Aorta (tissue), 5 donors: Measurements from ENCODE around the gene NIN. TPM values are rescaled to one million over a fixed set of nuclear protein-coding genes. Genes with fewer than 3 reads are reported as not detected.

Experiments used
- ATAC-seq: fragments of 200-7000 bp; cut with Tn5 transposase; one replicate; pipeline ENCODE4 v1.9.1; 2022; ENCODE audit warnings: moderate library complexity; ENCODE audit not compliant: low FRiP score
- DNase-seq, 2 donors: peaks; one replicate each; pipeline ENCODE4 v3.0.0-alpha.2; 2020
- H3K27ac ChIP-seq, 2 donors: one replicate each; pipeline ENCODE4 v1.5.1; 2013; ENCODE audit warnings: low read length in 2 of 2, mild to moderate bottlenecking in 2 of 2, moderate library complexity in 2 of 2, control low read depth in 1 of 2, inconsistent platforms in 1 of 2, low read depth in 1 of 2
- H3K27me3 ChIP-seq, 2 donors: one replicate each; pipeline ENCODE4 v1.6.1; 2013; ENCODE audit warnings: control low read depth in 1 of 2, low read length in 1 of 2, mild to moderate bottlenecking in 1 of 2, moderate library complexity in 1 of 2; ENCODE audit not compliant: insufficient read depth in 2 of 2, control insufficient read depth in 1 of 2
- H3K36me3 ChIP-seq, 2 donors: one replicate each; pipeline ENCODE4 v1.6.1; 2013; ENCODE audit warnings: control low read depth in 1 of 2, low read length in 1 of 2, mild to moderate bottlenecking in 1 of 2; ENCODE audit not compliant: insufficient read depth in 2 of 2, control insufficient read depth in 1 of 2
- H3K4me1 ChIP-seq, 2 donors: one replicate each; pipeline ENCODE4 v1.6.1; 2013; ENCODE audit warnings: low read length in 2 of 2, control low read depth in 1 of 2, mild to moderate bottlenecking in 1 of 2, moderate library complexity in 1 of 2; ENCODE audit not compliant: insufficient read depth in 2 of 2, control insufficient read depth in 1 of 2
- H3K4me3 ChIP-seq, 2 donors: one replicate each; pipeline ENCODE4 v1.5.1; 2013; ENCODE audit warnings: low read length in 2 of 2, control low read depth in 1 of 2, mild to moderate bottlenecking in 1 of 2
- H3K9me3 ChIP-seq: one replicate; pipeline ENCODE4 v1.6.1; 2013; ENCODE audit warnings: mild to moderate bottlenecking, low read length; ENCODE audit not compliant: control insufficient read depth
- WGBS, 2 donors: extraction: QIAGEN DNeasy Blood & Tissue Kit; methylation state at CpG; one replicate each; pipeline ENCODE4 v1.1.7; 2013; 5-methylcytosine and 5-hydroxymethylcytosine counted together
- intact Hi-C, 2 donors: fragments of 100-400 bp; cut with DNase I; formaldehyde crosslinking; loops; one replicate each; pipeline versions ENCODE4 v1.14.2 to v1.15.0; 2022
- polyA plus RNA-seq, 2 donors: library from polyadenylated mRNA; stranded (reverse); fragments of 200-250 nt; gene quantifications; one replicate each; pipeline ENCODE4 v1.2.3, GENCODE V29; 2013
- total RNA-seq, 2 donors: library from RNA; stranded (reverse); fragmentation: NEBNext Ultra II Directional; extraction: Animal tissue kit (Norgen Biotek cat#: 25700); gene quantifications; one replicate each; pipeline ENCODE4 v1.2.1, GENCODE V29; 2021
- donor health status: healthy with polysubstance abuse.
- donor health status: Bipolar disorder and iron deficiency.
- donor health status: DM: no; HTN: no; CAD: no.
- donor health status: DM: no; HTN: no; CAD: no.
- donor health status: DM: yes; HTN: yes; CAD: no.

Gene NIN
- total and polyA plus RNA-seq, 4 donors, result 7.7 to 57.7 (median 31.2) TPM

- H3K36me3 ChIP-seq, result no peaks in the 10 kb centered on the region
- H3K27me3 ChIP-seq, result no peaks in the 10 kb centered on the region
- ATAC-seq (no peak), DNase-seq (no peak)
- H3K4me1 ChIP-seq, result no peaks in the 10 kb centered on the region
- H3K27ac ChIP-seq, result no peak overlapping the region
- WGBS, 2 donors, result 86 to 89% methylated on average over 6 of the region's 6 CpGs
- H3K9me3 ChIP-seq, result no peaks in the 10 kb centered on the region
- H3K4me3 ChIP-seq, result no peak overlapping the region
- intact Hi-C loops, result no loop called here
Measured at GRCh38 chr14:50832935-50833630, 2.1 kb upstream of the NIN start.

DNA sequence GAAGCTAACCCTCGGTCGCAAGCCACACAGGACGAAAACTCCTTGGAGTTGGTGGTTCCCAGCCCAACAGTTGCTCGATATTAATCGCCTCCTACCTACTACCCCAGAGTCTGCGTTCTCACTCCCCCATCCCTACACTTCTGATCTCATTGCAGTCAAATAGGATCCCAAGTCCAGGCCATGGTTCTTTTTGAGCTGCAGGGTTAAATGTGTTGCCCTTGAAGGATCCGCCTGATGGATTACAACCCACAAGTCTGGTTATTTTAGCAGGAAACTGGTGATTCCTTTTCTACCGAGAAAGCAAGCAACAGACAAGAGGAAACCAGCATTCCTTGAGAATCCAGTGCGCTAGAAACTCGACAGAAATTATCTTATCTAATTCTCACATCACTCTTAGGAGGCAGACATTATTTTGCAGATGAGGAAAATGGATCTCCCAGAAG, 785 bp upstream of the NIN start:
- Histone ChIP-seq H3K27me3 (no peaks in the 10 kb centered on the region), H3K9me3 (no peaks in the 10 kb centered on the region), H3K4me3 (peak overlapping the region; percentile 76 to 98), H3K27ac (peak overlapping the region in 1 of 2 donors; percentile 58), H3K36me3 (peaks cover 0 to under 1% of the 10 kb centered on the region in 2 donors), H3K4me1 (no peaks in the 10 kb centered on the region)
- WGBS, 2 donors, result 4 to 7% methylated on average over 10 of the region's 10 CpGs
- ATAC-seq (peak; percentile 24), DNase-seq (no peak)
- intact Hi-C loops, result no loop called here

GRCh38 chr14:50830044-50830931, 674 bp downstream of the NIN start:
- intact Hi-C loops, result no loop called here
- 1% methylated on average over 71 to 93 of the region's 93 CpGs for WGBS, 2 donors
- peak; percentile 76 to 85 for DNase-seq
- ATAC-seq, result peak; percentile 70
- H3K27me3 ChIP-seq, result no peaks in the 10 kb centered on the region
- peaks cover 0 to 1% of the 10 kb centered on the region in 2 donors for H3K36me3 ChIP-seq
- H3K27ac ChIP-seq, result peak overlapping the region in 1 of 2 donors; percentile 80
- no peaks in the 10 kb centered on the region for H3K4me1 ChIP-seq
- peak overlapping the region; percentile 76 to 98 for H3K4me3 ChIP-seq
- H3K9me3 ChIP-seq, result no peaks in the 10 kb centered on the region

GRCh38 chr14:50829489-50830043, 1.4 kb downstream of the NIN start:
- Histone ChIP-seq H3K9me3 (no peaks in the 10 kb centered on the region), H3K4me1 (no peaks in the 10 kb centered on the region), H3K27ac (no peak overlapping the region), H3K36me3 (peaks cover 0 to 1% of the 10 kb centered on the region in 2 donors), H3K4me3 (peak overlapping the region in 1 of 2 donors; percentile 76), H3K27me3 (no peaks in the 10 kb centered on the region)
- intact Hi-C loops, result no loop called here
- WGBS, 2 donors, result 29 to 33% methylated on average over 14 of the region's 14 CpGs
- no peak for ATAC-seq
- DNase-seq, result no peak

DNA sequence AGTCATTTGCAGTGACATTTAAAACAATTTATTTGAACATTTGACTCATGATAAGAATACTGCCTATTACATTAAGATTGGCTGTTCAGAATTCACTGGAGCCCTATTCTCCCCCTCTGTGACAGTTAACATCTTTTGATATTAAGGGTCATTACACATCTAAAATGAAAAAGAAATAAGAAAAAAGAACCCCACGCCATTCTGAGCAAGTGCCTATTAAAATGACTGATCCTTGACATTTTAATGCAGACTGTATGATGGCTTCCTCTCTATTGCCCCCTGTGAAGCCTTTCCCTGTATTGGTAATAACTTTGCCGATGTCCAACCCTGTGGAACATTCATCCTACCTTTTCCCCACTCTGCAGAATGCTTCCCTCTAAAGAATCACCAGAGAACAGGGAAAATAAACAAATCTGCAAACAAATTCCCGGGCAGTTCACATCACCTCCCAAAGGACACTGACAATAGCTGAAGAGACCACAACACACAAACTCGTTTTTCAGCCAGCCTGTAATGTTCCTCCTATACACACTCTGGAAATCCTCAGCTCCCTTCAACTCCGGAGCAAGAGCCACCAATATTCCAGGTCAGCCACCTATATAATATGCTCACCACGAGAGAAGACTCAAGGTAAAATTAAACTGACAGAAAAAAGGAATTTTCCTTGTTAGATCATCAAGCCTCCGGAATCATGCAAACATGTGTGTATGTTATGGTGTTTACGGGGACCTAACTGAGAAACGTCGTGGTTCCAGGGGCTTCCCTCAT, 2.1 kb downstream of the NIN start:
- Histone ChIP-seq H3K9me3 (no peaks in the 10 kb centered on the region), H3K27me3 (no peaks in the 10 kb centered on the region), H3K4me1 (peaks cover under 1 to 6% of the 10 kb centered on the region in 2 donors), H3K36me3 (peaks cover 0 to 1% of the 10 kb centered on the region in 2 donors), H3K4me3 (no peak overlapping the region), H3K27ac (no peak overlapping the region)
- ATAC-seq, result no peak
- intact Hi-C loops, result no loop called here
- WGBS, 2 donors, result 84 to 85% methylated on average over 10 of the region's 10 CpGs
- no peak for DNase-seq

GRCh38 chr14:50826681-50827080, 4.3 kb downstream of the NIN start:
- H3K4me3 ChIP-seq, result no peak overlapping the region
- ATAC-seq (no peak), DNase-seq (no peak)
- intact Hi-C loops, result no loop called here
- no peaks in the 10 kb centered on the region for H3K27me3 ChIP-seq
- 91 to 96% methylated on average over 8 of the region's 8 CpGs for WGBS, 2 donors
- H3K36me3 ChIP-seq, result peaks cover 0 to 1% of the 10 kb centered on the region in 2 donors
- peaks cover 3 to 10% of the 10 kb centered on the region in 2 donors for H3K4me1 ChIP-seq
- no peak overlapping the region for H3K27ac ChIP-seq
- H3K9me3 ChIP-seq, result no peaks in the 10 kb centered on the region

- Histone ChIP-seq H3K4me3 (no peak overlapping the region), H3K9me3 (no peaks in the 10 kb centered on the region), H3K27me3 (no peaks in the 10 kb centered on the region), H3K36me3 (peaks cover 0 to 1% of the 10 kb centered on the region in 2 donors), H3K27ac (no peak overlapping the region), H3K4me1 (peaks cover 3 to 10% of the 10 kb centered on the region in 2 donors)
- DNase-seq, result no peak
- WGBS, 2 donors, result 97 to 100% methylated on average over 1 of the region's 1 CpG
- intact Hi-C loops, result no loop called here
- no peak for ATAC-seq
Measured at GRCh38 chr14:50825307-50825706, 5.7 kb downstream of the NIN start.
